GM10248 (cell line): Measurements from ENCODE around the gene LRRC4C.

Source experiments
- CTCF ChIA-PET: fragments of 300-600 bp; sonication (Branson Sonifier 250); formaldehyde crosslinking; extraction: SDS; loops from one replicate; lab custom pipeline; 2021; ENCODE audit warnings: antibody characterized with exemption; lab: Yijun Ruan, JAX
- POLR2A ChIA-PET: fragments of 350-650 bp; sonication (Branson Sonifier 250); formaldehyde crosslinking; extraction: SDS; loops from one replicate; lab custom pipeline; 2020; ENCODE audit warnings: antibody characterized with exemption; lab: Yijun Ruan, JAX
- DNase-seq: peaks from one replicate; pipeline ENCODE4 v3.0.0; 2012; ENCODE audit errors: extremely low spot score
- CTCF ChIP-seq: IDR thresholded peaks from 2 replicates; pipeline ENCODE4 v1.5.1; 2012; ENCODE audit warnings: mild to moderate bottlenecking, low read depth; ENCODE audit errors: extremely low read depth, missing control alignments, control extremely low read depth

The LRRC4C gene

GRCh38 chr11:40118780-40119179, 1340.7 kb downstream of the LRRC4C start:
- DNase-seq: no peak
- POLR2A ChIA-PET: no interaction called here
- TF ChIP-seq CTCF: no peak

GRCh38 chr11:40118026-40118425, 1341.4 kb downstream of the LRRC4C start:
- CTCF ChIA-PET: no interaction called here
- POLR2A ChIA-PET: no interaction called here
- no peak for DNase-seq

More at GRCh38 chr11:40118780-40119179, 1340.7 kb downstream of the LRRC4C start:
- CTCF ChIA-PET: no interaction called here

GRCh38 chr11:40104941-40105550, 1354.4 kb downstream of the LRRC4C start:
- DNase-seq: no peak
- no peak for TF ChIP-seq CTCF
- ChIA-PET CTCF (no interaction called here), POLR2A (no interaction called here)

More at GRCh38 chr11:40118026-40118425, 1341.4 kb downstream of the LRRC4C start:
- TF ChIP-seq CTCF: no peak

GRCh38 chr11:40100781-40101180, 1358.7 kb downstream of the LRRC4C start:
- TF ChIP-seq CTCF: no peak
- DNase-seq: no peak
- CTCF ChIA-PET: no interaction called here
- POLR2A ChIA-PET: no interaction called here

GRCh38 chr11:40100162-40100553, 1359.3 kb downstream of the LRRC4C start:
- DNase-seq: no peak
- ChIA-PET POLR2A (interaction anchor here (0.6 kb wide), 1 partner anchor 10 kb away, joined by 3 read pairs; no protein-coding TSS in a partner anchor), CTCF (no interaction called here)

GRCh38 chr11:40099426-40100161, 1359.9 kb downstream of the LRRC4C start:
- no peak for TF ChIP-seq CTCF
- POLR2A ChIA-PET: interaction anchor here (0.6 kb wide), 1 partner anchor 10 kb away, joined by 3 read pairs; no protein-coding TSS in a partner anchor
- no peak for DNase-seq
- CTCF ChIA-PET: no interaction called here

More at GRCh38 chr11:40100162-40100553, 1359.3 kb downstream of the LRRC4C start:
- TF ChIP-seq CTCF: no peak
